HepG2 (cell line): Measurements from ENCODE around the gene FOXG1. TPM values are rescaled to one million over a fixed set of nuclear protein-coding genes. Genes with fewer than 3 reads are reported as not detected.

Source experiments
- CAMTA2 ChIP-seq: sonication (generic); formaldehyde crosslinking; IDR thresholded peaks from 2 replicates; pipeline ENCODE4 v1.4.0; 2020; ENCODE audit warnings: mild to moderate bottlenecking, missing genetic modification reagents, borderline replicate concordance
- CBX1 ChIP-seq: IDR thresholded peaks from one replicate; pipeline ENCODE4 v1.6.1; 2016; ENCODE audit warnings: antibody characterized with exemption, low read depth
- CEBPG ChIP-seq: IDR thresholded peaks from 2 replicates; pipeline ENCODE4 v1.6.1; 2016
- ELF3 ChIP-seq: IDR thresholded peaks from 2 replicates; pipeline ENCODE4 v1.6.1; 2016; ENCODE audit warnings: missing genetic modification reagents, missing compliant biosample characterization
- FOSL1 ChIP-seq: sonication (generic); formaldehyde crosslinking; IDR thresholded peaks from 2 replicates; pipeline ENCODE4 v1.9.0; 2021; ENCODE audit warnings: missing genetic modification reagents, borderline replicate concordance
- KDM3A ChIP-seq: IDR thresholded peaks from 2 replicates; pipeline ENCODE4 v1.6.1; 2018; ENCODE audit warnings: low read depth, missing compliant biosample characterization
- NFE2L2 ChIP-seq: fragments of 150-350 bp; IDR thresholded peaks from 2 replicates; pipeline ENCODE4 v1.6.1; 2014; ENCODE audit warnings: low read length
- NFKBIZ ChIP-seq: IDR thresholded peaks from 2 replicates; pipeline ENCODE4 v1.6.1; 2018; ENCODE audit warnings: missing genetic modification reagents, missing compliant biosample characterization
- RAD21 ChIP-seq: fragments of 450-650 bp; formaldehyde crosslinking; IDR thresholded peaks from 2 replicates; pipeline ENCODE4 v1.5.0; 2020; ENCODE audit warnings: mild to moderate bottlenecking
- SMC3 ChIP-seq: IDR thresholded peaks from 2 replicates; pipeline ENCODE4 v1.6.1; 2011; ENCODE audit warnings: low read length, improper control_type of control experiment
- SOX13 ChIP-seq, 3 experiments: fragments of 450-650 bp in 1 of 3; sonication (generic) in 1 of 3; formaldehyde crosslinking in 1 of 3; IDR thresholded peaks in 2 of 3; conservative IDR thresholded peaks in 1 of 3; 2 replicates each; pipeline versions ENCODE4 v1.5.0 to v1.6.1; 2016 to 2020; ENCODE audit warnings: antibody characterized with exemption in 1 of 3, mild to moderate bottlenecking in 1 of 3, missing compliant biosample characterization in 1 of 3, missing genetic modification reagents in 1 of 3, moderate library complexity in 1 of 3
- SP140L ChIP-seq: sonication (generic); formaldehyde crosslinking; IDR thresholded peaks from 2 replicates; pipeline ENCODE4 v1.4.0; 2020; ENCODE audit warnings: missing genetic modification reagents, borderline replicate concordance
- STAG1 ChIP-seq: sonication (generic); formaldehyde crosslinking; IDR thresholded peaks from 2 replicates; pipeline ENCODE4 v1.4.0; 2020; ENCODE audit warnings: missing genetic modification reagents
- THAP11 ChIP-seq: IDR thresholded peaks from 2 replicates; pipeline ENCODE4 v1.6.1; 2016; ENCODE audit warnings: missing biosample characterization, missing genetic modification reagents
- ZNF124 ChIP-seq: sonication (generic); formaldehyde crosslinking; IDR thresholded peaks from 2 replicates; pipeline ENCODE4 v1.4.0; 2020; ENCODE audit warnings: missing genetic modification reagents
- ZNF382 ChIP-seq: sonication (generic); formaldehyde crosslinking; IDR thresholded peaks from 2 replicates; pipeline ENCODE4 v1.5.0; 2020; ENCODE audit warnings: missing genetic modification reagents, mild to moderate bottlenecking, borderline replicate concordance
- ZNF441 ChIP-seq: sonication (generic); formaldehyde crosslinking; IDR thresholded peaks from 2 replicates; pipeline ENCODE4 v1.7.0; 2021; ENCODE audit warnings: missing genetic modification reagents, borderline replicate concordance
- ZNF572 ChIP-seq: sonication (generic); formaldehyde crosslinking; IDR thresholded peaks from 2 replicates; pipeline ENCODE4 v1.5.1; 2020; ENCODE audit warnings: mild to moderate bottlenecking, missing genetic modification reagents
- ZNF614 ChIP-seq: IDR thresholded peaks from 2 replicates; pipeline ENCODE4 v1.6.1; 2018; ENCODE audit warnings: missing biosample characterization, missing genetic modification reagents, inconsistent platforms, borderline replicate concordance
- ZNF644 ChIP-seq: IDR thresholded peaks from 2 replicates; pipeline ENCODE4 v1.6.1; 2016; ENCODE audit warnings: low read depth
- ZNF792 ChIP-seq: IDR thresholded peaks from 2 replicates; pipeline ENCODE4 v1.6.1; 2016
- polyA plus RNA-seq, 8 experiments: library from polyadenylated mRNA; depleted of rRNA in 3 of 8; stranded (reverse) in 7 of 8; unstranded in 1 of 8; fragments of >200 nt; fragmentation: Illumina TruSeq in 4 of 8; extraction: Trizol in 4 of 8; gene quantifications; 2 replicates each; pipeline versions ENCODE4 v1.2.1 to v1.2.3, GENCODE V29; 2011 to 2016; ENCODE audit warnings: low read depth in 4 of 8, missing spikeins in 1 of 8, mixed read lengths in 1 of 8; ENCODE audit not compliant: insufficient read depth in 1 of 8
- total RNA-seq, 5 experiments: library from RNA; depleted of rRNA; stranded (reverse); fragments of >200 nt; fragmentation: Illumina TruSeq; extraction: Trizol; gene quantifications; 2 replicates each; pipeline ENCODE4 v1.2.3, GENCODE V29; 2016; ENCODE audit warnings: low read depth in 1 of 5
- TF ChIP-seq, protein P1 (sequence below): sonication (generic); formaldehyde crosslinking; IDR thresholded peaks from 2 replicates; pipeline ENCODE4 v1.4.0; 2020; ENCODE audit warnings: missing genetic modification reagents
- TF ChIP-seq, protein P2 (sequence below), 2 experiments: sonication (generic) in 1 of 2; formaldehyde crosslinking in 1 of 2; IDR thresholded peaks; 2 replicates each; pipeline versions ENCODE4 v1.4.0 to v1.6.1; 2018 to 2020; ENCODE audit warnings: missing genetic modification reagents in 2 of 2, borderline replicate concordance in 1 of 2, low read depth in 1 of 2, mild to moderate bottlenecking in 1 of 2, missing biosample characterization in 1 of 2
- TF ChIP-seq, protein P3 (sequence below): sonication (generic); formaldehyde crosslinking; IDR thresholded peaks from 2 replicates; pipeline ENCODE4 v1.4.0; 2020; ENCODE audit warnings: missing genetic modification reagents, borderline replicate concordance

The FOXG1 gene
- total and polyA plus RNA-seq, 2 of the 13 experiments (the other 11 are each of a cell fraction or from before 2014, with no cell fraction given): not detected

DNA sequence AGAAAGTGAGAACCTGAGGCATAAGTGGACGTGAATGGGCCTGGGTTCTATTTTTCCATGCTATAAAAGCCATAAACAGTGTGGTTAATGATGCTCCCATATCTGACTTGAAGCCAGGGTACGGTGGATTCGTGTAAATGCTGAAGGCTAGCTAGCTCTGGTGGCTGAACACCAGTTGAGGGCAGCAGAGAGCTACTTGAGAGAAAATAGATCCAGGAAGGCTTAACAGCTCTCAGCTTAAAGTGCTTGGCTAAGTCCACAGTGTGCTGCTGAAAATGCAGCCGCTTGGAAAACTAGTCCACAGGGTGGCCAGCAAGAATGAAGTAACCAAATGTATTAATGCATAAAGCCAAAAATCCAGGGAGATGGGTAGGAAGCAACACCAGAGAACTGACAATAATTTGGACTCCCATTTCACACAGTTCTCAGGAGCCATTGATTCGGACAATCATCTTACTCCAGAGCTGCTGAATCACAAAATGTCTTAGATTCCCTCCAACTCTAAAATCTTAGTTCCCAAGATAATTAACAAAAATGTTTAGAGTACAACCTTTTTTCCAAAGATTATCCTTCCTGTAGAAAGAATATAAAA, 15.0 kb upstream of the FOXG1 start (continued):
- TF ChIP-seq, protein P1, sequence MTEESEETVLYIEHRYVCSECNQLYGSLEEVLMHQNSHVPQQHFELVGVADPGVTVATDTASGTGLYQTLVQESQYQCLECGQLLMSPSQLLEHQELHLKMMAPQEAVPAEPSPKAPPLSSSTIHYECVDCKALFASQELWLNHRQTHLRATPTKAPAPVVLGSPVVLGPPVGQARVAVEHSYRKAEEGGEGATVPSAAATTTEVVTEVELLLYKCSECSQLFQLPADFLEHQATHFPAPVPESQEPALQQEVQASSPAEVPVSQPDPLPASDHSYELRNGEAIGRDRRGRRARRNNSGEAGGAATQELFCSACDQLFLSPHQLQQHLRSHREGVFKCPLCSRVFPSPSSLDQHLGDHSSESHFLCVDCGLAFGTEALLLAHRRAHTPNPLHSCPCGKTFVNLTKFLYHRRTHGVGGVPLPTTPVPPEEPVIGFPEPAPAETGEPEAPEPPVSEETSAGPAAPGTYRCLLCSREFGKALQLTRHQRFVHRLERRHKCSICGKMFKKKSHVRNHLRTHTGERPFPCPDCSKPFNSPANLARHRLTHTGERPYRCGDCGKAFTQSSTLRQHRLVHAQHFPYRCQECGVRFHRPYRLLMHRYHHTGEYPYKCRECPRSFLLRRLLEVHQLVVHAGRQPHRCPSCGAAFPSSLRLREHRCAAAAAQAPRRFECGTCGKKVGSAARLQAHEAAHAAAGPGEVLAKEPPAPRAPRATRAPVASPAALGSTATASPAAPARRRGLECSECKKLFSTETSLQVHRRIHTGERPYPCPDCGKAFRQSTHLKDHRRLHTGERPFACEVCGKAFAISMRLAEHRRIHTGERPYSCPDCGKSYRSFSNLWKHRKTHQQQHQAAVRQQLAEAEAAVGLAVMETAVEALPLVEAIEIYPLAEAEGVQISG: peak; percentile 25; the same call in 1 of the 2 replicates
- TF ChIP-seq CEBPG (CRISPR knock-in tag) (peak; percentile 18; the same call in 1 of the 2 replicates), THAP11 (CRISPR knock-in tag) (0 out of 2 replicates have a peak, but pooled peaks have one; percentile 13), CAMTA2 (CRISPR knock-in tag) (no peak), FOSL1 (CRISPR knock-in tag) (no peak), NFE2L2 (peak; percentile 38), STAG1 (CRISPR knock-in tag) (peak; percentile 95), SOX13 (IDR thresholded peaks at IDR 0.05) (no peak), SOX13 (CRISPR knock-in tag; conservative IDR thresholded peaks at IDR 0.05 in 1 of 2, IDR thresholded peaks at IDR 0.05 in 1 of 2) (peak in 1 of 2 experiments; percentile 19; a peak in 1 of 4 replicates), ZNF572 (CRISPR knock-in tag) (no peak), ZNF644 (CRISPR knock-in tag) (peak; percentile 39; the same call in 1 of the 2 replicates), ZNF441 (CRISPR knock-in tag) (peak; percentile 50; the same call in 1 of the 2 replicates), ELF3 (CRISPR knock-in tag) (peak; percentile 67), SMC3 (peak; percentile 77), ZNF792 (CRISPR knock-in tag) (peak; percentile 38; the same call in 1 of the 2 replicates), RAD21 (peak; percentile 67), KDM3A (CRISPR knock-in tag) (0 out of 2 replicates have a peak, but pooled peaks have one; percentile 34), SP140L (0 out of 2 replicates have a peak, but pooled peaks have one; percentile 23), CBX1 (peak; percentile 74), ZNF382 (CRISPR knock-in tag) (no peak), ZNF124 (0 out of 2 replicates have a peak, but pooled peaks have one; percentile 61), ZNF614 (CRISPR knock-in tag) (no peak), NFKBIZ (0 out of 2 replicates have a peak, but pooled peaks have one; percentile 36)
- TF ChIP-seq, protein P2, sequence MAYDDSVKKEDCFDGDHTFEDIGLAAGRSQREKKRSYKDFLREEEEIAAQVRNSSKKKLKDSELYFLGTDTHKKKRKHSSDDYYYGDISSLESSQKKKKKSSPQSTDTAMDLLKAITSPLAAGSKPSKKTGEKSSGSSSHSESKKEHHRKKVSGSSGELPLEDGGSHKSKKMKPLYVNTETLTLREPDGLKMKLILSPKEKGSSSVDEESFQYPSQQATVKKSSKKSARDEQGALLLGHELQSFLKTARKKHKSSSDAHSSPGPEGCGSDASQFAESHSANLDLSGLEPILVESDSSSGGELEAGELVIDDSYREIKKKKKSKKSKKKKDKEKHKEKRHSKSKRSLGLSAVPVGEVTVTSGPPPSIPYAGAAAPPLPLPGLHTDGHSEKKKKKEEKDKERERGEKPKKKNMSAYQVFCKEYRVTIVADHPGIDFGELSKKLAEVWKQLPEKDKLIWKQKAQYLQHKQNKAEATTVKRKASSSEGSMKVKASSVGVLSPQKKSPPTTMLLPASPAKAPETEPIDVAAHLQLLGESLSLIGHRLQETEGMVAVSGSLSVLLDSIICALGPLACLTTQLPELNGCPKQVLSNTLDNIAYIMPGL (CRISPR knock-in tag; IDR thresholded peaks at IDR 0.05; ENCODE audit: borderline replicate concordance in 1 of 2, low read depth in 1 of 2): peak in 1 of 2 experiments; percentile 72; a peak in 2 of 4 replicates
- TF ChIP-seq, protein P3, sequence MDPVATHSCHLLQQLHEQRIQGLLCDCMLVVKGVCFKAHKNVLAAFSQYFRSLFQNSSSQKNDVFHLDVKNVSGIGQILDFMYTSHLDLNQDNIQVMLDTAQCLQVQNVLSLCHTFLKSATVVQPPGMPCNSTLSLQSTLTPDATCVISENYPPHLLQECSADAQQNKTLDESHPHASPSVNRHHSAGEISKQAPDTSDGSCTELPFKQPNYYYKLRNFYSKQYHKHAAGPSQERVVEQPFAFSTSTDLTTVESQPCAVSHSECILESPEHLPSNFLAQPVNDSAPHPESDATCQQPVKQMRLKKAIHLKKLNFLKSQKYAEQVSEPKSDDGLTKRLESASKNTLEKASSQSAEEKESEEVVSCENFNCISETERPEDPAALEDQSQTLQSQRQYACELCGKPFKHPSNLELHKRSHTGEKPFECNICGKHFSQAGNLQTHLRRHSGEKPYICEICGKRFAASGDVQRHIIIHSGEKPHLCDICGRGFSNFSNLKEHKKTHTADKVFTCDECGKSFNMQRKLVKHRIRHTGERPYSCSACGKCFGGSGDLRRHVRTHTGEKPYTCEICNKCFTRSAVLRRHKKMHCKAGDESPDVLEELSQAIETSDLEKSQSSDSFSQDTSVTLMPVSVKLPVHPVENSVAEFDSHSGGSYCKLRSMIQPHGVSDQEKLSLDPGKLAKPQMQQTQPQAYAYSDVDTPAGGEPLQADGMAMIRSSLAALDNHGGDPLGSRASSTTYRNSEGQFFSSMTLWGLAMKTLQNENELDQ (CRISPR knock-in tag): peak; percentile 70; the same call in 1 of the 2 replicates
